Measurements from ENCODE around the gene CEBPA. TPM values are rescaled to one million over a fixed set of nuclear protein-coding genes. Genes with fewer than 3 reads are reported as not detected.
"Not testable (repeated sequence)": the region's sequence is repeated elsewhere in the genome, so short reads cannot be mapped to it uniquely, and the experiment has no call there.

The CEBPA gene
- total RNA-seq, 3 donors from 2014 or later, result 1.0 to 1.5 (median 1.5) TPM

- ATAC-seq (no peak), DNase-seq (no peak)
- Mint-ChIP-seq H3K36me3 (ENCODE audit: insufficient read depth) (no peaks in the 10 kb centered on the region), H3K27me3 (ENCODE audit: low read depth) (peaks cover 10% of the 10 kb centered on the region), H3K4me1 (ENCODE audit: low read depth) (no peaks in the 10 kb centered on the region), H3K9me3 (no peaks in the 10 kb centered on the region), H3K4me3 (no peak overlapping the region)
These were observed 33.1 kb upstream of the CEBPA start for GRCh38 chr19:33335446-33335845.

- Mint-ChIP-seq H3K4me1 (ENCODE audit: low read depth) (no peaks in the 10 kb centered on the region), H3K4me3 (no peak overlapping the region), H3K36me3 (ENCODE audit: insufficient read depth) (no peaks in the 10 kb centered on the region), H3K9me3 (no peaks in the 10 kb centered on the region), H3K27me3 (ENCODE audit: low read depth) (peaks cover 19% of the 10 kb centered on the region)
- DNase-seq (no peak), ATAC-seq (no peak)
These were observed 31.9 kb upstream of the CEBPA start for GRCh38 chr19:33334271-33334670.

- H3K4me1 Mint-ChIP-seq (ENCODE audit: low read depth), result no peaks in the 10 kb centered on the region
- DNase-seq, result no peak
- ATAC-seq, result no peak
- peaks cover 21% of the 10 kb centered on the region for H3K27me3 Mint-ChIP-seq (ENCODE audit: low read depth)
- H3K36me3 Mint-ChIP-seq (ENCODE audit: insufficient read depth), result no peaks in the 10 kb centered on the region
- H3K9me3 Mint-ChIP-seq, result no peaks in the 10 kb centered on the region
- no peak overlapping the region for H3K4me3 Mint-ChIP-seq
These were observed 31.3 kb upstream of the CEBPA start for GRCh38 chr19:33333642-33334041.

- H3K36me3 Mint-ChIP-seq (ENCODE audit: insufficient read depth), result no peaks in the 10 kb centered on the region
- no peak for DNase-seq
- no peak overlapping the region for H3K4me3 Mint-ChIP-seq
- peaks cover 24% of the 10 kb centered on the region for H3K27me3 Mint-ChIP-seq (ENCODE audit: low read depth)
- no peaks in the 10 kb centered on the region for H3K9me3 Mint-ChIP-seq
- no peak for ATAC-seq
- H3K4me1 Mint-ChIP-seq (ENCODE audit: low read depth), result no peaks in the 10 kb centered on the region
These were observed 30.8 kb upstream of the CEBPA start for GRCh38 chr19:33333151-33333550.

- H3K9me3 Mint-ChIP-seq, result no peaks in the 10 kb centered on the region
- H3K4me1 Mint-ChIP-seq (ENCODE audit: low read depth), result no peaks in the 10 kb centered on the region
- H3K4me3 Mint-ChIP-seq, result no peak overlapping the region
- H3K36me3 Mint-ChIP-seq (ENCODE audit: insufficient read depth), result no peaks in the 10 kb centered on the region
- ATAC-seq, result no peak
- H3K27me3 Mint-ChIP-seq (ENCODE audit: low read depth), result peaks cover 24% of the 10 kb centered on the region
- DNase-seq, result no peak
These were observed 29.9 kb upstream of the CEBPA start for GRCh38 chr19:33332248-33332647.

- no peaks in the 10 kb centered on the region for H3K9me3 Mint-ChIP-seq
- no peaks in the 10 kb centered on the region for H3K36me3 Mint-ChIP-seq (ENCODE audit: insufficient read depth)
- H3K4me1 Mint-ChIP-seq (ENCODE audit: low read depth), result no peaks in the 10 kb centered on the region
- no peak overlapping the region for H3K4me3 Mint-ChIP-seq
- H3K27me3 Mint-ChIP-seq (ENCODE audit: low read depth), result peaks cover 21% of the 10 kb centered on the region
- DNase-seq, result no peak
- ATAC-seq, result no peak
These were observed 27.4 kb upstream of the CEBPA start for GRCh38 chr19:33329736-33330135.

GRCh38 chr19:33329060-33329459 lies 26.7 kb upstream of the CEBPA start:
- H3K9me3 Mint-ChIP-seq, result no peaks in the 10 kb centered on the region
- DNase-seq (no peak), ATAC-seq (no peak)
- H3K4me3 Mint-ChIP-seq, result no peak overlapping the region
- H3K4me1 Mint-ChIP-seq (ENCODE audit: low read depth), result no peaks in the 10 kb centered on the region
- H3K36me3 Mint-ChIP-seq (ENCODE audit: insufficient read depth), result no peaks in the 10 kb centered on the region
- H3K27me3 Mint-ChIP-seq (ENCODE audit: low read depth), result peaks cover 21% of the 10 kb centered on the region

- H3K27me3 Mint-ChIP-seq (ENCODE audit: low read depth), result peaks cover 21% of the 10 kb centered on the region
- ATAC-seq (no peak), DNase-seq (no peak)
- H3K4me3 Mint-ChIP-seq, result no peak overlapping the region
- H3K9me3 Mint-ChIP-seq, result peaks cover 5% of the 10 kb centered on the region
- H3K4me1 Mint-ChIP-seq (ENCODE audit: low read depth), result no peaks in the 10 kb centered on the region
- H3K36me3 Mint-ChIP-seq (ENCODE audit: insufficient read depth), result no peaks in the 10 kb centered on the region
These were observed 23.6 kb upstream of the CEBPA start for GRCh38 chr19:33325920-33326319.

- DNase-seq (no peak), ATAC-seq (no peak)
- Mint-ChIP-seq H3K9me3 (peaks cover 12% of the 10 kb centered on the region), H3K27me3 (ENCODE audit: low read depth) (peaks cover 12% of the 10 kb centered on the region), H3K36me3 (ENCODE audit: insufficient read depth) (no peaks in the 10 kb centered on the region), H3K4me1 (ENCODE audit: low read depth) (no peaks in the 10 kb centered on the region), H3K4me3 (no peak overlapping the region)
These were observed 22.3 kb upstream of the CEBPA start for GRCh38 chr19:33324628-33325027.

GRCh38 chr19:33323093-33323820 lies 20.9 kb upstream of the CEBPA start:
- no peaks in the 10 kb centered on the region for H3K36me3 Mint-ChIP-seq (ENCODE audit: insufficient read depth)
- ATAC-seq (no peak), DNase-seq (no peak)
- H3K4me3 Mint-ChIP-seq, result no peak overlapping the region
- peaks cover 12% of the 10 kb centered on the region for H3K9me3 Mint-ChIP-seq
- peaks cover 2% of the 10 kb centered on the region for H3K27me3 Mint-ChIP-seq (ENCODE audit: low read depth)
- H3K4me1 Mint-ChIP-seq (ENCODE audit: low read depth), result no peaks in the 10 kb centered on the region

- no peak overlapping the region for H3K4me3 Mint-ChIP-seq
- no peaks in the 10 kb centered on the region for H3K36me3 Mint-ChIP-seq (ENCODE audit: insufficient read depth)
- ATAC-seq, result no peak
- peaks cover 13% of the 10 kb centered on the region for H3K27me3 Mint-ChIP-seq (ENCODE audit: low read depth)
- H3K4me1 Mint-ChIP-seq (ENCODE audit: low read depth), result no peaks in the 10 kb centered on the region
- H3K9me3 Mint-ChIP-seq, result peaks cover 12% of the 10 kb centered on the region
- DNase-seq, result no peak
These were observed 18.3 kb upstream of the CEBPA start for GRCh38 chr19:33320636-33321035.

- not testable (repeated sequence) for H3K4me1 Mint-ChIP-seq (ENCODE audit: low read depth); DNase-seq; ATAC-seq; H3K36me3 Mint-ChIP-seq (ENCODE audit: insufficient read depth); H3K4me3 Mint-ChIP-seq
- Mint-ChIP-seq H3K9me3 (peaks cover 12% of the 10 kb centered on the region), H3K27me3 (ENCODE audit: low read depth) (peaks cover 17% of the 10 kb centered on the region)
These were observed 15.7 kb upstream of the CEBPA start for GRCh38 chr19:33317991-33318390.

GRCh38 chr19:33317517-33317916 lies 15.2 kb upstream of the CEBPA start:
- Mint-ChIP-seq H3K36me3 (ENCODE audit: insufficient read depth) (no peaks in the 10 kb centered on the region), H3K9me3 (peaks cover 12% of the 10 kb centered on the region), H3K4me1 (ENCODE audit: low read depth) (no peaks in the 10 kb centered on the region), H3K4me3 (no peak overlapping the region), H3K27me3 (ENCODE audit: low read depth) (peaks cover 20% of the 10 kb centered on the region)
- ATAC-seq, result no peak
- DNase-seq, result no peak

- Mint-ChIP-seq H3K4me1 (ENCODE audit: low read depth) (no peaks in the 10 kb centered on the region), H3K4me3 (no peak overlapping the region), H3K36me3 (ENCODE audit: insufficient read depth) (no peaks in the 10 kb centered on the region), H3K9me3 (peaks cover 12% of the 10 kb centered on the region), H3K27me3 (ENCODE audit: low read depth) (peaks cover 24% of the 10 kb centered on the region)
- DNase-seq, result no peak
- no peak for ATAC-seq
These were observed 14.4 kb upstream of the CEBPA start for GRCh38 chr19:33316541-33317264.

- not testable (repeated sequence) for H3K4me3 Mint-ChIP-seq; DNase-seq; H3K4me1 Mint-ChIP-seq (ENCODE audit: low read depth); H3K36me3 Mint-ChIP-seq (ENCODE audit: insufficient read depth); H3K9me3 Mint-ChIP-seq; ATAC-seq
- H3K27me3 Mint-ChIP-seq (ENCODE audit: low read depth), result peaks cover 38% of the 10 kb centered on the region
These were observed 10.5 kb upstream of the CEBPA start for GRCh38 chr19:33312808-33313207.
